CD4-positive, alpha-beta T cell treated with Interleukin-17A for 4 hours (primary cell): ENCODE data around the gene PRSS8.
A peak's percentile ranks its signal among the peaks of the same experiment; 100 is the strongest.
"Not testable (repeated sequence)": the region's sequence is repeated elsewhere in the genome, so short reads cannot be mapped to it uniquely, and the experiment has no call there.

Source experiments
- DNase-seq: peaks from one replicate; pipeline ENCODE4 v3.0.0-alpha.2; 2020; ENCODE audit warnings: mixed read lengths

The PRSS8 gene

DNA sequence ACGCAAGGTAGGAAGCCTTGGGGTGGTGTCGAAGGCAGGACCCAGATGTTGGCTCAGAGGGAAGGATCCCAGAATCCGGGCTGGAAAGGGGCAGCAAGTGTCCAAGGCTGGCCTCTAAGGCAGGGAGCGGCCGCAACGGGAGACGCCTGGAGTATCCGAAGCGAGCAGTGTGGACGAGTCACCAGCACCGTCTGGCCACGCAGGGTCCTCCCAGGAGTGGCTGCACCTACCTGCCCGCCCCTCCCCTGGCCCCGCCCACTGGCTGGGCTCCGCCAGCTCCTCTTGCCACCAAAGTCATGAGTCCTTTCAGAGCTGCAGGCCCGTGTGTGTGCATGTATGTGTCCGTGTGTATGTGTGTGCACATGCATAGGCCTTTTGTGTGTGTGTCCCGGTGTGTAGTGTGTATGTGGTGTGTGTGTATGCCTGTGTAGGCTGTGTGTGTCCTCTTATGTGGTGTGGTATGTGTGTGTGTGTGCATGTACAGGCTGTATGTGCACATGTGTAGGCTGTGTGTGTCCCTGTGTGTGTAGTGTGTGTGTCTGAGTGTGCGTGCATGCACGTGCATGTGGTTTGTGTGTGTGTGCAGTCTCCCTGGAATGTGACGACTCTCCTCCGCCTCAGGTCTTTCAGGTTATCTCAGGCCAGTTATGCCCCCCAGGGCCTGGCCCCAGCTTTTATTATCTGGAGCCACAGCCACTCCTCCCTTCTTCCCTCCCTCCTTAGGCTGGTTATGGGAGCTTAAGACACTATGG, at the start of gene PRSS8:
Gene PRSS8 (minus strand): TSS at position 193 of the 752 bp plus-strand sequence. CDS start 229 bp downstream, outside the sequence.
- no peak for DNase-seq

DNA sequence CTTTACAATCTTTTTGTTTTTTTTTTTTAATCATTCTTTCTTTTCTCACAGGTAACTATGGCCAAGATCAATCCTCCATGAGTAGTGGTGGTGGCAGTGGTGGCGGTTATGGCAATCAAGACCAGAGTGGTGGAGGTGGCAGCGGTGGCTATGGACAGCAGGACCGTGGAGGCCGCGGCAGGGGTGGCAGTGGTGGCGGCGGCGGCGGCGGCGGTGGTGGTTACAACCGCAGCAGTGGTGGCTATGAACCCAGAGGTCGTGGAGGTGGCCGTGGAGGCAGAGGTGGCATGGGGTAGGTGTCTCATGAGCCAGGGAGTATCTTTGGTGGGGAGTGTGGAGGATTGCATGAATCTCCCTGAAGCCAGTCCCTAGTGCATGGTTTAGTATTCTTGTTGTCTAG, 49.4 kb upstream of the PRSS8 start:
- no peak for DNase-seq

DNA sequence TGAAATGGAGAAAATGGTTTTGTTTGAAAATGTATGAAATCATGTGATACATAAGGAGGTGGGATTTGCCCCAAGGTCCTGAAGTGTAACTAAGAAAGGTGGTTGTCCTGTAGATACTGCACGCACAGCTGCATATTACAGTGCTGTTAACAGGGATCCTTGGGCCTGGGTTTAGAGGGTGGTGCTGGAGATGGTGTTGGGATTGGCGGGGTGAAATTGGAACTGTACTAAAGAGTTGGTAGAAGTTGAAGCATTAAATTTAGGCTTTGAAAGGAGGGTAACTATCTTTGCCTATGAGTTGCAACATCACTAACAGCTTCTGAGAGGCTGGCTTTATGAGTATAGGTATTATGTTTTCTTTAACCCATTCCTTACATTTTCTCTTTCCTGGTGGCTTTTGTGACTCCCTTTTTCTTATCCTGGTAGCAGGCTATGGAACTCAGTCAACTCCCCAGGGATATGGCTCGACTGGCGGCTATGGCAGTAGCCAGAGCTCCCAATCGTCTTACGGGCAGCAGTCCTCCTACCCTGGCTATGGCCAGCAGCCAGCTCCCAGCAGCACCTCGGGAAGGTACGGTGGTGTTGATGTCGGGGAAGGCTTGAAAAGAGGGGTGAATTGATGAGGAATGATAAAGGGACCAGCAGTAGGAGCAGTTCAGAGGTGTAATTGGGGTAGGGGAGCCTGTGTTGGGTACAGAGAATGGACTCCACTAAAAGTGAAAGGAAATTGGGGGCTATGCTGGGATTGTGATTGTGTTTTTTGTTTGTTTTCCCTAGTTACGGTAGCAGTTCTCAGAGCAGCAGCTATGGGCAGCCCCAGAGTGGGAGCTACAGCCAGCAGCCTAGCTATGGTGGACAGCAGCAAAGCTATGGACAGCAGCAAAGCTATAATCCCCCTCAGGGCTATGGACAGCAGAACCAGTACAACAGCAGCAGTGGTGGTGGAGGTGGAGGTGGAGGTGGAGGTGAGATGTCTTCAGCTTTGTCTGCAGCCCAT, 48.2 kb upstream of the PRSS8 start:
- no peak for DNase-seq

DNA sequence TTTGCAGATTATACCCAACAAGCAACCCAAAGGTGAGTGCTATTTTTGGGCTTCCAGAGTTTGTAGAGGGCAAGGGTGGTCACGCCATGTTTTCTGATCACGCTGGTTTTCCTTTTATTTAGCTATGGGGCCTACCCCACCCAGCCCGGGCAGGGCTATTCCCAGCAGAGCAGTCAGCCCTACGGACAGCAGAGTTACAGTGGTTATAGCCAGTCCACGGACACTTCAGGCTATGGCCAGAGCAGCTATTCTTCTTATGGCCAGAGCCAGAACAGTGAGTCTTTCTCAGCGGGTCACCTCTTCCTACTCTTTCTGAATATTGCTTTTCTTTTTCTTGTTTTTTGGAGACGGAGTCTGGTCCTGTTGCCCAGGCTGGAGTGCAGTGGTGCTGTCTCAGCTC, 46.9 kb upstream of the PRSS8 start:
- DNase-seq = no peak

DNA sequence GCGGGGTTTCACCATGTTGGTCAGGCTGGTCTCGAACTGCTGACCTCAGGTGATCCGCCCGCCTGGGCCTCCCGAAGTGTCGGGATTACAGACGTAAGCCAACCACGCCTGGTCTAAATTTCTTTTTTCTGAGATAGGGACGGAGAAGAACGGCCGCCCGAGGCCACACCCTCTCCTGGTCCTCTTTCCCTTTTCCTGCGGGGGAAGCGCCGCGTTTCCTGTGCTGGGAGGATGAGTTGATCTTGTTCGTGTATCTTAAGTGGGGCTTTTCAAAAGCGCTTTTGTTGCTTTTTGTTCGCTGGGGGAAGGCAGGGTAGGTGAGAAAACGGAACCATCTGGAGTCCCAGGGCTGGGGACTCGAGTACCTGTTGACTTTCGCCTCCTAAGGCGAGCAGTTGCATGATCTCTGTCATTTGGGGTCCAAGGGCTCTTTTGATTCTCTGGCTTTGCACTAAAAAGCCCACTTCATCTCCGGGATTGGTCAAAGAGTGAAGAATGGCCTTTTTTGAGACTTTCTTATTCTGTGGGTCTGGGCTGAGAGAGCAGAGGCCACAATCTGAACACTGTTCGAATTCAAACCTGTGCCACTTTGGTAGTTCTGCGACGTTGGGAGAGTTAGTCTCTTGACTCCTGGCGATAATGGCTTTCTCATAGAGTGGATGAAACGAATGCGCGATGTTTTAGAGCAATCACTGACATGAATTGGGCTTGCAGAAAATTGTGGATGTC, 45.7 kb upstream of the PRSS8 start:
- peak; percentile 18 for DNase-seq

DNA sequence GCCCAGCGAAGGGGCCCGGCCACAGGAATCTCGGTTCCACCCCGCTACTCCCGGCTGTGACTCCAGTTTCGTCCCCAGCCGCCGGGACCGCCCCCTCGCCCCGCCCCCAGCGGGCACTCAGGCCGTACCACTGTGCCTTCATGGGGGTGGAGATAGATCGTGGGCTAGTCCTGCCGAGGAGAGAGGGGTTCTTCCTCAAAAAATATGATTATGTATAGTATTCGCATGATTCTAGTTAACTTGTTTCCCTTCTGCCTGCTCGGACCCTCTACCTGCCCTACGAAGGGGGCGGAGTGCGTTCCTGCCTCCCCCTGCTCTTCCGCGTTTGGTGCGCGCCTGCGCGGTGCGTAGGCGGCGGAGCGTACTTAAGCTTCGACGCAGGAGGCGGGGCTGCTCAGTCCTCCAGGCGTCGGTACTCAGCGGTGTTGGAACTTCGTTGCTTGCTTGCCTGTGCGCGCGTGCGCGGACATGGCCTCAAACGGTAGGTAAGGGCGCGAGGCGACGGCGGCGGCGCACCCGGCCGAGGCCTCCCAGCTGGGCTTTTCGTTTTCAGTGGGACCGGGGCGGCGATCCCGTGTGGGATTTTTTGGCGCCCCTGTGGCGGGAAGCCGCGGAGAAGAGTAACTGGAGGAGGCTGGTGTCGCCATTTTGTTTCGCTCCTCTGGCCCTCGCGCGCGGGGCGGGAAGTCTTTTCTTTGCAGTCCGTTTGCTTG, 44.4 kb upstream of the PRSS8 start, which contains the start of gene FUS:
Gene FUS (plus strand): TSS at position 393 of the 713 bp plus-strand sequence. CDS start 76 bp downstream, at position 469.
- peak; percentile 93 for DNase-seq

DNA sequence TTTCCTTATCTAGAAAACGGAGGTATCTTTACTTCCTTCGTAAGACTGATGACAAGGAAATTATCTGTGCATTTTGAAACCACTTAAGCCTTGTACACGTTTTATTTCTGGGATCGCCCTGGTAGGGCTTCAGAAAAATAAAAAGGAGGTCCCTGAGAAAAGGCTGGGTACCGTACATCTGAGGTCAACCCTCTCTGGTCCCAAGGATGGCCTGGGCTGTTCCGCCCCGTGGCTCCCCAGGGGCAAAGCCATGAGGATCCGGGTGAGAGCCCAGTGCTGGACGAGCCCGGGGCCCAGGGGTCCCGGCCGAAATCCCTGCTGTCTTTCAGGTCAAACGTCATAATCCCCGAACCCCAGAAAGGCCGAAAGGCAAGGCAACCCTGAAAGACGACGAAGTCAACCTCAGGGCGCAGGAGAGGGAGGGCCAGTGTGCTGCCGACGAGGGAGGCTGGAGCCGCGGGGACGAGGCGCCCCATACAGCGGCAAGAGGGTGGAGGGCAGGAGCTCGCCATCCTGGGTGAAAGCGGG, 43.8 kb upstream of the PRSS8 start:
- DNase-seq = no peak

DNA sequence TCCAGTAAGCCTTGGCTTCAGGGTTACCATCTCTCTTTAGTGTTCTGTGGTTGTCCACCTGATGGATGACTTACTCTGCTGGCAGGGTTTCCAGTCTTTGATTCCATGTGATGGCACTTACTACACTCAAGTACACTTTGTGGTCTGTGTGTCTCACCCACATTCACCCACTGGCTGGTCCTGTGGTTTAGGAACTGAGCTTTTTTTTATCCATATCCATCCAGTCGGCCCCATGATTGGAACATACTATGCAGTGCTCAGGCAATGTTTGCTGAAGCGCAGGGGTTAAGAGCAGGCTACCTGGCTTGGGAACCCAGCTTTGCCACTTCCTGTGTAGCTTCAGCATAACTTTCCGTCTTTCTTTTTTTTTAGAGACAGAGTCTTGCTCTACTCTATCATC, 41.6 kb upstream of the PRSS8 start:
- DNase-seq = peak; percentile 68

DNA sequence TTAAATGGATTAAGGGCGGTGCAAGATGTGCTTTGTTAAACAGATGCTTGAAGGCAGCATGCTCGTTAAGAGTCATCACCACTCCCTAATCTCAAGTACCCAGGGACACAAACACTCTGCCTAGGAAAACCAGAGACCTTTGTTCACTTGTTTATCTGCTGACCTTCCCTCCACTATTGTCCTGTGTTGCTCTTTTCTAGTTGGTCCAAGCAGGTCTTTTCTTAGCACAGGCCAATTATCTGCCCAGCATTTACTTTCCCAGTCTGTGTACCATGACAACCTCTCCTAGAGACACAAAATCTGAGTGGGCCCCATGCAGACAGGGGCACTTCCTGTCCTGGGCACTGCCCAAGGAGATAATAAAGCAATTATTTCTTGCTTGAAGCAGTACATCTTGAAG, 34.5 kb upstream of the PRSS8 start:
- DNase-seq = not testable (repeated sequence)

DNA sequence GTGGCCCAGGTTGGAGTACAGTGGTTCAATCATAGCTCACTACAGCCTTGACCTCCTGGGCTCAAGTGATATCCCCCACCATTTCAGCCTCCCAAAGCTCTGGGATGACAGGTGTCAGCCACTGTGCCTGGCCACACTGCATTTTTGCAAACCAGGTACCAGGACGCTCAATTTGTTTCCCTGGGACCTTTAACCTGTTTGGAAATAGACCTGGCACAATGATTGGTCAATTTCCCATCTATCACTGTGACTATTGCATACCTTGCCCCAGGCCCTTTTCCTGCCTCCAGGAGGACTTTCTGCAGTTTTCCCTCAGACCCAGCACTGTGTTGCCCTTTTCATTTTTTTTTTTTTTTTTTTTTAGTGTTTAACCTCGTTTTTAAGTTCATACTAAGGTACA, 33.3 kb upstream of the PRSS8 start:
- no peak for DNase-seq

DNA sequence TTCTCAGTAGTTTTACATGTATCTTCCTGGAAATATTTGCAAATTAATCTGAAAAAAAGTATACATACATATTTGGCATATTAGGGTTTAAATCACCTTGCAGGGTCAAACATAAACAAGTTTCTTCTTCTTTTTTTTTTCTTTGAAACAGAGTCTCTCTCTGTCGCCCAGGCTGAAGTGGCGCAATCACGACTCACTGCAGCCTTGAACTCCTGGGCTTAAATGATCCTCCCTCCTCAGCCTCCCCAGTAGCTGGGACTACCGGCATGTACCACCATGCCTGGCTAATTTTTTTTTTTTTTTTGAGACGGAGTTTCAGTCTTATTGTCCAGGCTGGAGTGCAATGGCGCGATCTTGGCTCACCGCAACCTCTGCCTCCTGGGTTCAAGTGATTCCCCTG, 31.8 kb upstream of the PRSS8 start:
- no peak for DNase-seq

DNA sequence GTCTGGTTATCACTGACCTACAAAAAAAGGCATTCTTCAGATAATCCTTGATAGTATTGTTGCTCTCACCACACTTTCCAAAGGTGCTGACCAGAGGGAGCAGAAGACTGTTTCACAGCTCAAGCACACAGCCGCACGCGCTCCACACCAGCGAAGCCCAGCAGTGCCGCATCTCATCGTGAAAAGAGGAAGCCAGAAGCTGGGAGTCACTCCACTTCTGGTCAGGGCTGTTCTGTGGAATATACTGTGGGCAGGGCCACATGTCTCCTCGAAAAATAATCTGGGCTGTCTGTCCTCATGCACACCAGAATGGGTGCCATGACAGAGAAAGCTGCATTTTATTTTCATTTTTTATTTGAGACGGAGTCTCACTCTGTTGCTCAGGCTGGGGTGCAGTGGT, 21.6 kb upstream of the PRSS8 start:
- no peak for DNase-seq

DNA sequence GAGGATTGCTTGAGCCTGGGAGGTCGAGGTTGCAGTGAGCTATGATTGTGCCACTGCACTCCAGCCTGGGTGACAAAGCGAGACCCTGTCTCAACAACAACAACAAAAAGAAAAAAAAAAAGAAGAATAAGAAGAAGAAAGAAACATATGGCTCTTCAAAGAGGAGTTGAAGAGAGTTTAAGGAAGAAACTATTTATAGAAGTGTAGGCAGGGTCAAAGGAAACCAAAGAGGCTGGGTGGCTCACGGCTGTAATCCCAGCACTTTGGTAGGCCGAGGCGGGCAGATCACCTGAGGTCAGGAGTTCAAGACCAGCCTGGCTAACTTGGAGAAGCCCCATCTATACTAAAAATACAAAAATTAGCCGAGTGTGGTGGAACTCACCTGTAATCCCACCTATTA, 15.4 kb upstream of the PRSS8 start:
- not testable (repeated sequence) for DNase-seq

DNA sequence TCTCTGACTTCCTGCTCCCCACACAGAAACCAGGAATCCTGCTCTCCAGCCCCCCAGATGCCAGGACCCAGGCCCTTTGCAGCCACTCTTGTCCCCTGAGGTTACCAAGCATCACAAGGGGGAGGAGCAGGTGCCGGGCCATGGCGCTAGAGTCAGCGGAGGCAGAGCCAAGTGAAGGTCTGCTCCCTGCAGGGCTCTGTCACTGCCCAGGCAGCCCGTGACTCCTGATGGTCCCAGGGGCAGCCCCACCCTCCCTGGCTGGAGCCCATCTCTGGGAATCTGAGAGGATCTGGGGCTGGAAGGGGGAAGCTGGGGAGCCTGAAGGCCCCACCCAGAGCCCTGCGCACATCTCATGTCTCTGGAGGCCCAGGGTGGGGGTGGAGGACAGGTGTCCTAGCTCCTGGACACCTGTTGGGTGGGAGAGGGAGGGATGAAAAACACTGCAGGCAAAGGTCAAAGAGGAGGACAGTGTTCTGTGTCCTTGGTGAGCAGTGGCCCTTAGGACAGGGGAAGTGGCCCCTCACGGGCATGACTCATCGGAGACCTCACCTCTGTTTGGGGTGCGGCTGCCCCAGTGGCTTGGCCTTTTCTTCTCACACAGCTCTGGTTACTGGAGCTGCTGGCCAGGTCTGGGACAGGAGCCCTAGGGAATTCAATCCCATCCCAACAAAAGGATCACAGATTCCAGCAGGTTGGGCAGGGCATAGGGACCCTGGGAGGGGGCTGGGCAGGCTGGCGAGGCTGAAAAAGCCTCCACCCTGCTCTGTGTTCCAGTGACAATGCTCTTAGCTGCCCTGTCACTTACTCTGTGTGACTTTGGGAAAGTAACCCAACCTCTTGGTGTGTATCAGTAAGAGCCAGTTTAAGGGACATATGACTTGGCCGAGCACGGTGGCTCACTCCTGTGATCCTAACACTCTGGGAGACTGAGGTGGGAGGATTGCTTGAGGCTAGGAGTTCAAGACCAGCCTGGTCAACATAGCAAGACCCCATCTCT, 14.7 kb upstream of the PRSS8 start, which contains the start of gene PRSS36:
Gene PRSS36 (minus strand): TSS at position 173 of the 997 bp plus-strand sequence. CDS start 31 bp downstream, at position 142.
- no peak for DNase-seq

DNA sequence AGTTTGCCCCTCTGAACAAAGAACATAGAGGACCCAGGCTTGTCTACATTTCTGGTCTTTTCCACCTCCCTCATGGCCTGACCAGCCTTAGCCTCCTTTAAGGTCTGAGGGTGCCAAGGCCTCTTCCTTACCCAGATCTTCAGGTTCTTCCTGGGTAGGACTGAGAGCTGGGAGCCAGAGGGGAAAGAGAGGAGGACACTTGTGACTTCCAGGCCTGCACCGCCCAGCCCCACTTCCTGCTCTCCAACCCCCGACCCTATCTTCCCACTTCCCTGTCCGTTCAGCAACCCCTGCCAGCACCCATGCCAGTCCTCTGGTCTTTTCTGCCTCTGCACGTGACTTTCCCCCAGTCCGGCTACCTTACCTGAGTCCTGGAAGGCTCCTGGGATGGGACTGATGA, 13.8 kb upstream of the PRSS8 start:
- DNase-seq = no peak

DNA sequence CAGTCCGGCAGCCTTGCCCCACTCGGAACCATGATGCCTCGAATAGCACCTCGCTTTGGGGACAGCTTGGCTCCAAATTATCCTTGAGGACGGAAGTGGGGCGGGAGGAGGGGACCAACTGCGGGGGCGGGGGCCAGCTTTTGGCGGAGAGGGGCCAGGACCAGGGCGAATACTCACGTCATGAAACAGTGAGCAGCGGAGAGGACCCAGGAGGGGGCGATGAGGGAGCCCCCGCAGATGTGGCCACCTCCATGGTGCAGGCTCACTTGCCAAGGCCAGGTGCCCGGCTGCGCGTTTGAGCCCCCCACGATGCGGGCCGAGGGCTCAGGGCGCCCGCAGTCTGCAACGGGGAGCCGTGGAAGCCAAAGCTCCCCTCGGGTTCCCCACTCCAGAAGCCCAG, 13.4 kb upstream of the PRSS8 start:
- no peak for DNase-seq

DNA sequence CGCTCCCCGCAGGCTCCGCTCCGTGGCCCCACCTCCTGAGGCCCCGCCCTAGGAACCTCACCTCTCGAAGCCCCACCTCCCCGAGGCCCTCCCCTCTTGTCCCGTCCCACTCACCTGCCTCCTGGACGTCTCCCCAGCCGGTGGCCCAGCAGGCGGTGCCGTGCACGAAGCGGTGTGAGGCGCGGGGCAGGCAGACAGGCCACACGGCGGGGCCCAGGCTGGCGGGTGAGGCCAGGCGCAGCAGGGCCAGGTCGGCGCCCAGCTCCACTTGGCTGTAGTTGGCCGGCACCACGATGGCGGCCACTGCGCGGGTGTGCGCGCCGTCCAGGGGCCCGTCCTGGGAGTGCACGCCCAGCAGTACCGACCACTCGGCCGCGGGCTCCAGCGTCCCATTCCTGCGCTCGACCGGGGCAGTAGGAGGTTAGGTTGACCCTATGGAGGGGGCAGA, 12.8 kb upstream of the PRSS8 start:
- DNase-seq = peak; percentile 22

DNA sequence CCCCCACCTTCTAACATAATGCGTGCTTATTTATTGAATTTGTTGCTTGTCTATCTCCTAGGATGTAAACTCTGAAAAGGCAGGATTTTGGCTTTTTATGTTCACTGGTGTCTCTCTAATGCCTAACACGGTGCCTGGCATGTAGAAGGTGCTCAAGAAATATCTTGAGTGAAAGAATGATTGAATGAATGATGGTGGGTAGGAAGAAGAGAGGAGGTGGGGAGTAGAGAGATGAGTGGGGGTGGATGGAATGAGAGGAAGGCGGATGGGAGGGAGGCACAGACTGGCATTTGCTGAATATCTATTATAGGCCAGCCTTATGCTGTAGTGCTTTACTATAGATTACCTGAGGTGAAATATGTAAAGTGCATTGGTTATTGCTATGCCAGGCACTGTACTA, 12.0 kb upstream of the PRSS8 start:
- DNase-seq = no peak

DNA sequence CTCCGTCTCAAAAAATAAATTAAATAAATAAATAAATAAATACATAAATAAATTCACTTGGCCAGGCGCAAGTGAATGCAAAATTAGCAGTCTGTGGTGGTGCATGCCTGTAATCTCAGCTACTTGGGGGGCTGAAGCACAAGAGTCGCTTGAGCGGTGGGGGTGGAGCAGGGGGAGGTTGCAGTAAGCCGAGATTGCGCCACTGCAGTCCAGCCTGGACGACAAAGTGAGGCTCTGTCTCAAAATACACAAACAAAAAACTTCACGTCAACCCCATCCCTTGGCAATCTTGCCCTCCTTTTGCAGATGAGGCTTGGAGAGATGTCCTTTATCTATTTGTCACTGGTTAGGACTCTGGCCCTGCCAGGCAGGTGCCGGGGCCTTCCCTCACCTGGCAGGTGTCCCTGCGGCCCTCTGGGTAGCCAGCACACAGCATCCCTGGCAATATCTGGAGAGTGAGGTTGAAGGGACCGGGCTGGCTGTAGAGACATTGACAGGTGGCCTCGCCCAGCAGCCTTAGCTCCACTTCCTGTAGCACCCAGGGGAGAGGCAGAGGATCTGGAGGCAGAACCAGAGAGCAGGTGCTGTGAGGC, 10.0 kb upstream of the PRSS8 start:
- DNase-seq = no peak

DNA sequence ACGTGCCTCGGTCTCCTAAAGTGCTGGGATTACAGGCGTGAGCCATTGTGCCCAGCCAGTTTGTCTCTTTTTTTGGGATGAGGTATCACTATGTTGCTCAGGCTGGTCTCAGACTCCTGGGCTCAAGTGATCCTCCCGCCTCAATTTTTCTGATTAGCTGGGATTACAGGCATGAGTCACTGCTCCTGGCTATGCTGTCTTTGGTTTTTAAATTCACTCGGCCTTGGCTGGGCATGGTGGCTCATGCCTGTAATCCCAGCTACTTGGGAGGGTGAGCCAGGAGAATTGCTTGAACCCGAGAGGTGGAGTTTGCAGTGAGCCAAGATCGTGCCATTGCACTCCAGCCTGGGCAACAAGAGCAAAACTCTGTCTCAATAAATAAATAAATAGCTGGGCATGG, 8.9 kb upstream of the PRSS8 start:
- DNase-seq = not testable (repeated sequence)
